Stimulated activated CD8-positive, alpha-beta memory T cell treated with anti-CD3 and anti-CD28 coated beads, Interleukin-7, amount 100 ng/mL, for 24 hours (primary cell): ENCODE measurements around the gene SH3TC2.

Source experiments
- DNase-seq: peaks from one replicate; pipeline ENCODE4 v3.0.0-alpha.2; 2020; ENCODE audit warnings: low read depth

SH3TC2 gene

DNA sequence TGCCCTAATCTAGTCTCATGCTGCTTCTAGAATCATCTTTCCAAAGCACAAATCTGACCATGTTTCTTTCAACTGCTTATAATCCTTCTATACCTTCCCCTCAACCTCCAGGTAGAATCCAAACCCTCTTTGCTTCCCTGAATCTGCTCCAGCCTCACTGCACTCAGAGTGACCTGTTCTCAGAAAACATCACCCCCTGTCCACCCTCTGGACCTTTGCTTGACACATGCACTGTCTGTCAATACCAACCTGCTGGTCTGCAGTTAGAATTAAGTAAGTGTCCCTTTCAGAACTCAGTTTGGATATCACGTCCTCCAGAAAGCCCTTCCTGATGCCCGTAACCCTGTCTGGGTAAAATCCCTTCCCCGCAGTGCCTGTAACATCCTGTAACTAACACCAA is 63.1 kb downstream of the SH3TC2 start:
- no peak for DNase-seq

GRCh38 chr5:148998174-148998797 is 64.6 kb downstream of the SH3TC2 start:
- DNase-seq = no peak

DNA sequence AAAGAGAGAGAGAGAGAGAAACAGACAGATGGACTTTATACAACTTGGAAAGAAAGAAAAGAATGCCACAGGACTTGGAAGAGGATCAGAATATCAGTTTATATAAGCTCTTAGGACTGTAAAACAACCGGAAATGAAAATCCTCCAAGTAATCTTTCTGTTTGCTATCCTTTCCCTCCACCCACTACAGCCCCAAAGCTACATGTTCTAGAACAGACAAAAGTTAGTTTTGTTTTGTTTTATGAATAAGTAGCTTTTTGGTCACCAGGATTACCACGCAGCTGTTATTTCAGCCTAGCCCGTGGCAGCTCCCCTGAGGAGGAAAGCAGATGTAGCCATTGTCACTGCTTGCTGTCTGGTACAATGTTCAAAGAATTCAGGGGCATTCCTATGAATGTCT is 66.6 kb downstream of the SH3TC2 start:
- no peak for DNase-seq

- DNase-seq = no peak
These were observed 67.1 kb downstream of the SH3TC2 start for GRCh38 chr5:148995791-148996190.

DNA sequence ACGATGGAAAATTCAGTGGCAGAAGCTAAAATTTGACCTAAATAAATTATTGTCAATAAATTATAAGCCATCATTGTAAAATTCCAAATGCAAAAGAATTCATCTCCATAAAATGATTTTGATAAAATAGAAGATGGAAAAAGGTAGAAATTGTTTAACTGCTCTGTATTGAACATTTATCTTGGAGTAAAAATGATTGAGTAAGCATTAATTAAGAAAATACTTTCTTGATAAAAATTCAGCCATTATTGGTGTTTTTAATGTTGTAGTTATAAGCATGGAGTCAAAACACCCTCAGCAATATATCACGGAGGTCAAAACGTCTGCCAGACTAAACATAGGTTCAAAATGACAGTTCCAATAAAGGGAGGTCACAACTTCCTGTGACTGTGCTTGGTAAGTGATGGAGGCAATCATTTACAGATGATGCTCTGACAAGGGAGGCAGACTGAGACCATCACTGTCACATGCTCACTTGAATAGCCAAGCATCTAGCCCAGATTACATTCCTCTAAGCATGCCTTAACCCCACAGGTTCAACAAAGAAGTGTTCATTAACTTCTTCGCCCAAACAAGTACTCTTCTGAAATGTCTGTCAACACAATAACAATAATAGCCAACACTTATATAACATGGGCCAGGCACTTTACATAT is 69.5 kb downstream of the SH3TC2 start:
- DNase-seq = no peak

- DNase-seq = no peak
These were observed 70.6 kb downstream of the SH3TC2 start for GRCh38 chr5:148992265-148992664.

- no peak for DNase-seq
These were observed 71.3 kb downstream of the SH3TC2 start for GRCh38 chr5:148991566-148991965.

- no peak for DNase-seq
These were observed 72.0 kb downstream of the SH3TC2 start for GRCh38 chr5:148990817-148991216.

- no peak for DNase-seq
These were observed 73.3 kb downstream of the SH3TC2 start for GRCh38 chr5:148989567-148989966.

- no peak for DNase-seq
These were observed 74.5 kb downstream of the SH3TC2 start for GRCh38 chr5:148988328-148988727.

DNA sequence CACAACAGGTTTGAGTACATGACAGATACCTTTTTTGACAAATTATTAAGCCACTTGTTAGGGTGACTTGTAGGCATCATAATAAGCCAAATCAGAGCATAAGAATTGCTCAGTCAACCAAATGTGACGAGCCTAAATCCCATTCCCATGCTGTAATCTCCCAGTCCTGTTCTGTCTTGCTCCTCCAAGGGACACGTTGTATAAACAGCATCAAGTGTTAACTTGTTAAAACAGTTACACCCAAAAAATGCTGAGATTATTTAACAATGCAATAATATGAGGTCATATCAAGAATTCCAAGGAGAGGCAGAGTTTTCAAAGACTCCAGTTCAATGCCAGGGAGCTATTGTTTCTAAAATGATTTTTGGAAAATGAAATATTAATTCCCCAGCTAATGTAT is 76.2 kb downstream of the SH3TC2 start:
- DNase-seq = no peak

- DNase-seq = no peak
These were observed 78.5 kb downstream of the SH3TC2 start for GRCh38 chr5:148984345-148984744.

DNA sequence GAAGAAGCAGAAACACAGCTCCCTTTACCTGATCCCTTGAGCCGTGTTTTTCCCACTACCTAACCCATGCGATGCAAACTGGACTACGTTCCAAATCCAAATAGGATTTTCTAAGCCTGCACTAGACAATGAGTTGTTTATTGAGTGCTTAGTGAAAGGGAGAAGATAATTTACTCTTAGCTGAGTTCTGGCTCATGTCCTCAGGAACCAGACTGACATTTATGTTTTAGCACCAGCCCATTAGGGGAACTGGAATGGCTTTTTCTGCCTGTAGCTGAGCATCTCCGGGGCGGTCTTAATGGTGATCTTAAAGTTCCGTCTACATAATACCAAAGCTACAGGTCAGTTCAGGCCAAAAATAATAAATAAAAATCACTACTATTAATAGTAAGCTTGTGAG is 81.5 kb downstream of the SH3TC2 start:
- no peak for DNase-seq

- no peak for DNase-seq
These were observed 82.1 kb downstream of the SH3TC2 start for GRCh38 chr5:148980731-148981130.

GRCh38 chr5:148979083-148979723 is 83.7 kb downstream of the SH3TC2 start:
- DNase-seq = no peak

DNA sequence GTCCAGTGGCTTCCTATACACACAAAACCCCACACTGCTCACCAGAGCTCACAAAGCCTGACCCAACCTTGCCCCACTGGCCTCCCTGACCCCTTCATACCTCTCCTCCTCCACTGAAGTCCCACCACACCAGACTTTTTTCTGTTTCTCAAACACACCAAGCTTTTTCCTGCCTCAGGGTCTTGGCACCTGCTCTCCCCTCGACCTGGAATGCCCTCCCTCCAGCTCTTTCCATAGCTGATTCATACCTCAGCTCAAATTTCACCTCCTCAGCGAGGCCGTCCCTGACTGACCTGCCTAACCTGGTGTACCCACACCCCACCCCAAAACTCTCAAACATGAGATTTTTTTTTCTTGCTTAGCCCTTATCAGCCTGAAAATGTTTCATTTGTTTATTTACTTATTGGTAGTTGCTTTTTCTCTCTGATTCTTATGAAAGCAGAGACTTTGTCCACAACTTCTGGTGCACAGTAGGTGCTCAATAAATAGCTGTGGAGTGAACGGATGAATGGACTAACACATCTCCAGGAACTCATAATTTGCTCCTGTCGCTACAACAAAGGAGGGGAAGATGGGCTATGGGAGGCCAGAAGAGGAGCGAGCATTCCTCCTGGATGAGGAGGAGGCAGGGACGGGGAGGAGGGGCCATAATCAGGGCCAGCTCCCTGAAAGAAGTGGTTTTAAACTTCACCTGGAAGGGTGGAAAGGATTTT is 84.3 kb downstream of the SH3TC2 start:
- DNase-seq = no peak

- no peak for DNase-seq
These were observed 86.1 kb downstream of the SH3TC2 start for GRCh38 chr5:148976569-148977381.

DNA sequence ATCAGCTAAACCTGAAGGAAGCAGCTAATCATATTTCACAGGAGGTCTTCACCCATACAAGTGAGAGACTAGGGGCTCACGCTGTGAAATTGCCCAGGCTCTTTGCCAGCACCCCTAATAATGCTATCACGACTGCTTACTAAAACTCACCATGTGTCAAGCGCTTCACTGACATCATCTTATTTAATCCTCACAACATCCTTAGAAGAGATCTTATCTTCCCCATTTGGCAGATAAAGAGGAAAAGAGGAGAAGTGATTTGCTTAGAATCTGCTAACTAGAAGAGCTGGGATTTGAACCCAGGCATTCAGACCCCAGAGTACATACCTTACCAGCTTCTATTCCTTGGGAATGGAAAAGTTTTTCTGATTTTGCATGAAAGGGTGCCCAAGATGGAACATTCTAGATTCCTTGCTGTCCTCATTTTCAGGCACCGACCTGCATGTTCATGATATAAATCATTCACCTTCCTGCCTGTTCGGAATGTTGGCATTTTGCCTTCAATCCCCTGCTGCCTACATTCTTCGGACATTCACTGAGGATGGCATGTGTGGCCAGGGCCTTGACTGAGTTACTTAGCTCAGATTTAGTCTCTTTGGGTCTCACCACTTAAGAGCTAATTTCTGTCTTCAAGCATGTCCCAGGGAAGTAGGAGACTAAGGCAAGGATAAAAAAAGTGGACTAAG is 88.1 kb downstream of the SH3TC2 start:
- DNase-seq = no peak

DNA sequence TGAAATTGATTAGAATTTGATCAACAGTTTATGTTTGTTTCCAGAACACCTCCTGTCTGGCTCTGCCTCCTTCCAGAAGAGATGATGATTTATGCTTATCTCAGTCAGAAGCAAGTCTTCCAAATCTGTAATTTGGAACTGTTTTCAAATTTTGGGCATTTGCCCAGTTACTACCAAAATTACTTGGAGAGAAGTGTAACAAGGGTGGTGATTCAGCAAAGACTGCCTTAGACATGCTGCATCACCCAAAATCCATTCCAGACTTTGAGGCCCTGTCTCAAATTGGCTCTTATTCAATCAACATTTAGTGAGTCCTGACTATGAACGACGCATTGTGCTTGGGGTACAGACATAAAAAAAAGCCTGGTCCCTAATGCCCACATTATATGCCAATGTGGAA is 89.4 kb downstream of the SH3TC2 start:
- DNase-seq = no peak

DNA sequence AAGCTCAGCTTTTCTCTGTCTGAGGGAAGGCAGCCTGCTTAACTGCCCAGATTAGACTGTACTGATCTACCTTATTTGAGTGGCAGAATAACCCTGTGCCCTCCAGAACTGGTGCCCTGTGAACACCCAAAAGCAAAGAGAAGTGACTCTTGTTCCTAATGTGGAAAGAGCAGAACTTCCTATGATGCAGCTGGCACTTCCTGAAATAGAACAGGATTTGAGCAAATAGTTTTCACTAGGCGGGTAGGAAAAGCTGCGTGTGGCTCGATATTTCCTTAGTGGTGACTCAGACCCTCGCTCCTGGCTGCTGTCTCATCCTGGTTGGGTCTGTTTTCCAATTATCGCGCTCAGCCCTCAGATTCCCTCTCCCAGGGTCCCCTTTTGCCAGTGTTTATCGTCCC is 89.9 kb downstream of the SH3TC2 start:
- no peak for DNase-seq

GRCh38 chr5:148972396-148972795 is 90.5 kb downstream of the SH3TC2 start:
- no peak for DNase-seq

- no peak for DNase-seq
These were observed 92.0 kb downstream of the SH3TC2 start for GRCh38 chr5:148970876-148971275.
